ENCODE results near the gene IDE. TPM values are rescaled to one million over a fixed set of nuclear protein-coding genes. Genes with fewer than 3 reads are reported as not detected.

The IDE gene
- total RNA-seq, 2 experiments from 2014 or later: 30.1 to 33.2 TPM

- ChIA-PET CTCF (no interaction called here), POLR2A (no interaction called here)
- intact Hi-C loops (cut with micrococcal nuclease): no loop called here
- ATAC-seq (no peak), DNase-seq (no peak)
- H3K4me3 Mint-ChIP-seq: no peak overlapping the region
- no peak overlapping the region for H3K27ac Mint-ChIP-seq
- no peaks in the 10 kb centered on the region for H3K9me3 Mint-ChIP-seq
- no peaks in the 10 kb centered on the region for H3K27me3 Mint-ChIP-seq
- TF ChIP-seq CTCF (IDR thresholded peaks at IDR 0.05): no peak
- H3K4me1 Mint-ChIP-seq (ENCODE audit: low read depth): no peaks in the 10 kb centered on the region
- H3K36me3 Mint-ChIP-seq (ENCODE audit: low read depth): peaks cover 26% of the 10 kb centered on the region
Measured at GRCh38 chr10:92505044-92505443, 68.8 kb downstream of the IDE start.

GRCh38 chr10:92502296-92502808, 71.5 kb downstream of the IDE start:
- ATAC-seq: no peak
- CTCF ChIA-PET: interaction anchor here (1.2 kb wide), 1 partner anchor 21 kb away, joined by 3 read pairs; no protein-coding TSS in a partner anchor
- no peaks in the 10 kb centered on the region for H3K9me3 Mint-ChIP-seq
- no peak overlapping the region for H3K4me3 Mint-ChIP-seq
- H3K27ac Mint-ChIP-seq: no peak overlapping the region
- H3K4me1 Mint-ChIP-seq (ENCODE audit: low read depth): no peaks in the 10 kb centered on the region
- POLR2A ChIA-PET: no interaction called here
- no peak for TF ChIP-seq CTCF (IDR thresholded peaks at IDR 0.05)
- no peaks in the 10 kb centered on the region for H3K27me3 Mint-ChIP-seq
- peaks cover 19% of the 10 kb centered on the region for H3K36me3 Mint-ChIP-seq (ENCODE audit: low read depth)
- no peak for DNase-seq
- intact Hi-C loops (cut with micrococcal nuclease): no loop called here

- ATAC-seq: no peak
- H3K36me3 Mint-ChIP-seq (ENCODE audit: low read depth): peaks cover 21% of the 10 kb centered on the region
- no peaks in the 10 kb centered on the region for H3K27me3 Mint-ChIP-seq
- CTCF ChIA-PET: interaction anchor here (1.0 kb wide), 1 partner anchor 24 kb away, joined by 4 read pairs; no protein-coding TSS in a partner anchor
- POLR2A ChIA-PET: interaction anchor here (0.5 kb wide), 1 partner anchor 509 kb away, joined by 3 read pairs; no protein-coding TSS in a partner anchor
- intact Hi-C loops (cut with micrococcal nuclease): no loop called here
- H3K4me3 Mint-ChIP-seq: no peak overlapping the region
- no peaks in the 10 kb centered on the region for H3K9me3 Mint-ChIP-seq
- no peak for DNase-seq
- H3K4me1 Mint-ChIP-seq (ENCODE audit: low read depth): no peaks in the 10 kb centered on the region
- no peak overlapping the region for H3K27ac Mint-ChIP-seq
- TF ChIP-seq CTCF (IDR thresholded peaks at IDR 0.05): no peak
Measured at GRCh38 chr10:92493362-92493761, 80.5 kb downstream of the IDE start.

GRCh38 chr10:92492748-92493240, 81.1 kb downstream of the IDE start:
- DNase-seq (no peak), ATAC-seq (no peak)
- no peaks in the 10 kb centered on the region for H3K9me3 Mint-ChIP-seq
- H3K27me3 Mint-ChIP-seq: no peaks in the 10 kb centered on the region
- CTCF ChIA-PET: interaction anchor here (1.0 to 1.4 kb wide), 2 partner anchors 24 to 59 kb away, joined by 3 to 4 read pairs; no protein-coding TSS in a partner anchor
- no peak overlapping the region for H3K27ac Mint-ChIP-seq
- no peaks in the 10 kb centered on the region for H3K4me1 Mint-ChIP-seq (ENCODE audit: low read depth)
- intact Hi-C loops (cut with micrococcal nuclease): no loop called here
- POLR2A ChIA-PET: interaction anchor here (0.5 kb wide), 1 partner anchor 509 kb away, joined by 3 read pairs; no protein-coding TSS in a partner anchor
- no peak for TF ChIP-seq CTCF (IDR thresholded peaks at IDR 0.05)
- no peak overlapping the region for H3K4me3 Mint-ChIP-seq
- peaks cover 23% of the 10 kb centered on the region for H3K36me3 Mint-ChIP-seq (ENCODE audit: low read depth)

GRCh38 chr10:92490387-92490786, 83.5 kb downstream of the IDE start:
- Mint-ChIP-seq H3K4me1 (ENCODE audit: low read depth) (no peaks in the 10 kb centered on the region), H3K27ac (no peak overlapping the region), H3K27me3 (no peaks in the 10 kb centered on the region), H3K4me3 (no peak overlapping the region), H3K9me3 (no peaks in the 10 kb centered on the region), H3K36me3 (ENCODE audit: low read depth) (peaks cover 35% of the 10 kb centered on the region)
- ATAC-seq (no peak), DNase-seq (no peak)
- CTCF ChIA-PET: interaction anchor here (1.0 kb wide), 1 partner anchor 27 kb away, joined by 3 read pairs; no protein-coding TSS in a partner anchor
- intact Hi-C loops (cut with micrococcal nuclease): no loop called here
- POLR2A ChIA-PET: no interaction called here
- no peak for TF ChIP-seq CTCF (IDR thresholded peaks at IDR 0.05)

Measured in activated CD8-positive, alpha-beta T cell treated with anti-CD3 and anti-CD28 coated beads for 36 hours (primary cell).